Calu3 (cell line): Measurements from ENCODE around the gene ALG6. TPM values are rescaled to one million over a fixed set of nuclear protein-coding genes. Genes with fewer than 3 reads are reported as not detected.
"Not testable (repeated sequence)": the region's sequence is repeated elsewhere in the genome, so short reads cannot be mapped to it uniquely, and the experiment has no call there.

Experiments used
- BruUV-seq: library from RNA; stranded (reverse); fragments of 400-500 nt; replicated peaks from 2 replicates; lab custom pipeline; 2021; lab: Mats Ljungman, UMichigan
- CTCF ChIA-PET: fragments of 300-600 bp; sonication (Branson Sonifier 250); formaldehyde crosslinking; loops from one replicate; lab custom pipeline; 2022; ENCODE audit warnings: antibody characterized with exemption; lab: Charles Lee
- DNase-seq: peaks from one replicate; pipeline ENCODE4 v3.0.0; 2022
- H3K27ac Mint-ChIP-seq: one replicate; pipeline ENCODE4 v1.8.0; 2022; ENCODE audit warnings: mixed read lengths; ENCODE audit not compliant: unreplicated experiment
- H3K27me3 Mint-ChIP-seq: one replicate; pipeline ENCODE4 v1.8.0; 2022; ENCODE audit warnings: mixed read lengths; ENCODE audit not compliant: unreplicated experiment
- H3K36me3 Mint-ChIP-seq: one replicate; pipeline ENCODE4 v1.8.0; 2022; ENCODE audit warnings: mild to moderate bottlenecking, moderate library complexity, mixed read lengths; ENCODE audit not compliant: insufficient read depth, unreplicated experiment
- H3K4me1 Mint-ChIP-seq: one replicate; pipeline ENCODE4 v1.8.0; 2022; ENCODE audit warnings: mild to moderate bottlenecking, low read depth, mixed read lengths; ENCODE audit not compliant: unreplicated experiment
- H3K4me3 Mint-ChIP-seq: one replicate; pipeline ENCODE4 v1.8.0; 2022; ENCODE audit warnings: mild to moderate bottlenecking, low read depth, moderate library complexity, mixed read lengths; ENCODE audit not compliant: unreplicated experiment
- H3K9me3 Mint-ChIP-seq: one replicate; pipeline ENCODE4 v1.8.0; 2022; ENCODE audit warnings: low read depth, mixed read lengths; ENCODE audit not compliant: unreplicated experiment
- CTCF ChIP-seq: fragments of 200-600 bp; IDR thresholded peaks from one replicate; pipeline ENCODE4 v1.8.0; 2022; ENCODE audit warnings: antibody characterized with exemption; ENCODE audit not compliant: unreplicated experiment
- intact Hi-C: fragments of 100-400 bp; cut with micrococcal nuclease; formaldehyde crosslinking; loops from one replicate; pipeline ENCODE4 v1.10.0; 2022; ENCODE audit not compliant: unreplicated experiment
- total RNA-seq: library from RNA; stranded (reverse); gene quantifications from 2 replicates; pipeline ENCODE4 v1.2.3, GENCODE V29; 2022

Gene ALG6
- total RNA-seq, 1 experiment from 2014 or later = 24.0 TPM

- Mint-ChIP-seq H3K4me1 (no peaks in the 10 kb centered on the region), H3K27ac (no peak overlapping the region), H3K9me3 (no peaks in the 10 kb centered on the region), H3K4me3 (no peak overlapping the region), H3K36me3 (no peaks in the 10 kb centered on the region), H3K27me3 (no peaks in the 10 kb centered on the region)
- CTCF ChIA-PET = interaction anchor here (0.6 kb wide), 1 partner anchor 408 kb away, joined by 3 read pairs; no protein-coding TSS in a partner anchor
- intact Hi-C loops = no loop called here
- no peak for TF ChIP-seq CTCF
- no TSS peak for BruUV-seq
- DNase-seq = no peak
Measured at GRCh38 chr1:63413394-63413793, 46.0 kb downstream of the ALG6 start.

DNA sequence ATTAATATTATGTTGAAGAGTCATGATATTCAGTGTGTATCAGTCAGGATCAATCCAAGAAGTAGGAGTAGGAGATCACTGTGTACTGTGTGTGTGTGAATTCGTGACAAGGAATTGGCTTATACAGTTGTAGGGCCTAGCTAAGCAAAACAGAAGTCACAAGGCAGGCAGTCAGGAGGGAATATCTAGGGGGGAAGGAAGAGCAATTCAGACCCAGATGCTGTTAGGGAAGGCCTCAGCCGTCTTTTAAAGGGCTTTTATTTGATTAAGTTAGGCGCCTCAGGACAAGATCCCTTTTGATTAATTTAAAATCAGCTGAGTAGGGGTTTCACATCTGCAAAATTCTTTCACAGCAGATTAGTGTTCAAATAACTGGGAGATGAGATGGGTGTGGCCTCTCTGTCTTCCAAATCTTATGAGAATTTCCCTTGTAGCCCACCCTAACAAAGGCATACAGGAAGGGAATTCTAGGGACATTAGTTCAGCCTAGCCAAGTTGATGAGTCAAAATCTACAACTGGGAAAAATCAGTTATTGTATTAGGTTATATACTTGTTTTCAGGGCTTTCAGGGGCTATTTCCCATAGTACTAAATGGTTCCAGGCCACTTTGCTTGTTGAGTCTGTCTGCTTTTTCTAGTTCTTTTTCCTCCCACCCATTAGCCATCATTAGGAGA is 47.4 kb downstream of the ALG6 start:
- no peak for TF ChIP-seq CTCF
- no TSS peak for BruUV-seq
- H3K27ac Mint-ChIP-seq = no peak overlapping the region
- no peaks in the 10 kb centered on the region for H3K4me1 Mint-ChIP-seq
- H3K4me3 Mint-ChIP-seq = no peak overlapping the region
- H3K36me3 Mint-ChIP-seq = no peaks in the 10 kb centered on the region
- H3K9me3 Mint-ChIP-seq = no peaks in the 10 kb centered on the region
- no peak for DNase-seq
- CTCF ChIA-PET = no interaction called here
- H3K27me3 Mint-ChIP-seq = no peaks in the 10 kb centered on the region
- intact Hi-C loops = no loop called here

- TF ChIP-seq CTCF = no peak
- Mint-ChIP-seq H3K36me3 (no peaks in the 10 kb centered on the region), H3K4me1 (no peaks in the 10 kb centered on the region), H3K9me3 (no peaks in the 10 kb centered on the region), H3K4me3 (no peak overlapping the region), H3K27me3 (no peaks in the 10 kb centered on the region), H3K27ac (no peak overlapping the region)
- CTCF ChIA-PET = interaction anchor here (0.6 kb wide), 1 partner anchor 1208 kb away, joined by 3 read pairs; no protein-coding TSS in a partner anchor
- BruUV-seq = no TSS peak
- intact Hi-C loops = no loop called here
- no peak for DNase-seq
Measured at GRCh38 chr1:63418101-63418500, 50.7 kb downstream of the ALG6 start.

DNA sequence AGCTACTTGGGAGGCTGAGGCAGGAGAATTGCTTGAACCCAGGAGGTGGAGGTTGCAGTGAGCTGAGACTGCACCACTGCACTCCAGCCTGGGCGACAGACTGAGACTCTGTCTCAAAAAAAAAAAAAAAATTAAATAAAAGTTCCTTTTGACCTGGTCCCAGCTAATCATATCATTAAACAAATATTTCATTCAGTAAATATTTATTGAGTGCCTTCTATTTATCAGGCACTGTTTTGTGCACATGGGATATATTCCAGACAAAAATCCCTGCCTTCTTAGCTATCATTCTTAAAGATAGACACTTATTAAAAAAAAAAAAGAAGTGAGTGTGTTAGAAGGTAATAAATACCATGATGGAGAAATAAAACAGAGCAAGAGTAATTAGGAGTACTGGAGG is 53.3 kb downstream of the ALG6 start:
- DNase-seq, H3K36me3 Mint-ChIP-seq, intact Hi-C loops, H3K27me3 Mint-ChIP-seq, H3K4me3 Mint-ChIP-seq, H3K27ac Mint-ChIP-seq, H3K4me1 Mint-ChIP-seq, H3K9me3 Mint-ChIP-seq, BruUV-seq: not testable (repeated sequence)
- CTCF ChIA-PET = interaction anchor here (0.7 kb wide), 1 partner anchor 33 kb away, joined by 3 read pairs; no protein-coding TSS in a partner anchor

DNA sequence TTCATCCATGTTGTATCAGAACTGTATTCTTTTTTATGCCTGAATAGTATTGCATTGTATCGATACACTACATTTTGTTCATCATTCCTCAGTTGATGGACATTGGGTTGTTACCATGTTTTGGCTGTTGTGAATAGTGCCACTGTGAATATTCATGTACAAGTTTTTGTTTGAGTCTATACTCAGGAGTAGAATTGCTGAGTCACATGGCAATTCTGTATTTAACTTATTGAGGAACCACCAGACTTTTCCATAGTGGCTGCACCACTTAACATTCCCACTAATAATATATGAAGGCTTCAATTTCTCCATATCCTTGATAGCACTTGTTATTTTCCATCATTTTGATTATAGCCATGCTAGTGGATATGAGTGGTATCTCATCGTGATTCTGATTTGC is 56.2 kb downstream of the ALG6 start:
- CTCF ChIA-PET = no interaction called here
- Mint-ChIP-seq H3K27ac (no peak overlapping the region), H3K36me3 (no peaks in the 10 kb centered on the region), H3K27me3 (no peaks in the 10 kb centered on the region), H3K9me3 (no peaks in the 10 kb centered on the region), H3K4me3 (no peak overlapping the region), H3K4me1 (no peaks in the 10 kb centered on the region)
- no peak for DNase-seq
- intact Hi-C loops = no loop called here
- BruUV-seq = no TSS peak
- no peak for TF ChIP-seq CTCF
